Measurements from ENCODE around the gene YIF1A. TPM values are rescaled to one million over a fixed set of nuclear protein-coding genes. Genes with fewer than 3 reads are reported as not detected.

The YIF1A gene
- total RNA-seq, 4 donors from 2014 or later = 77.7 to 168 (median 118) TPM

DNA sequence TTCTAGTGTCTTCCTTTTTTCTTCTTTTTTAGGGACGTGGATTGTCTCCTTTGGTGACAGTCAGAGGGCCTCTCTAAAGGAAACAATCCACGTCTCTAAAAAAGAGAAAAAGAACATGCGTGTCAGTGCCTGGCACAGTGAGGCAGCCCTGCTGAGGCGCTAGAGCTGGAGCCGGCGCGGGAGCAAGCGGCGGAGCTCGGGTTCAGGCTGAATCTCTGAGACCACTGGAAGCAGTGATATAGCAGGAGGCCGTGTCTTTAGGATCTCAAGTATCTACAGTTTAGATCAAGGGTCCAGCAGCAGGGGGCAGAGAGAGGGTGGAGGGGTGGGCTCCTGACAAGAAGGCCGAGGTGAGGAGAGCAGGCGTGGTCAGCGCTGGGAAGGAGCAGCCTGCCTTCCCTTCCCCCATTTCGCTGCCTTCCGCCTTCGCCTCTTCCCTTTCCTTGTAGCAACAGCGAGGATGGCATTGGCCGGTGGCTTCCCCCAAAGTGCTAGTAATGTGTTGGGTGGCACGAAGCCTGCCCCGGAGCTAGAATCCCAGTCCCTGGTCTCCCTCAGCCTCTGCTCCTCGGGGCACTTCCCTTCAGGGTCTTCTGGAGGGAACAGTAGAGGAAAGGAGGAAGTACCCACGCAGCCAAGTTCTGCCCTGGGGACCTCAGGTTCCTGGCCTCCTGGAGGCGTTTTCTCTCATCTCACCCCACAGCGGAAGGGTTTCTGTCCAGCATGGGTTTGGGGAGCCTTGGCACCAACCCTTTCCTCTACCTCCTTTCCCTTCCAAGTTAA, 48.8 kb downstream of the YIF1A start:
- no peak overlapping the region for H3K27ac ChIP-seq
- DNase-seq = no peak
- no peak overlapping the region for H3K4me3 ChIP-seq (replicated peaks in 1 of 3)
- no peaks in the 10 kb centered on the region for H3K9me3 ChIP-seq
- H3K36me3 ChIP-seq = peaks cover 34 to 53% of the 10 kb centered on the region in 2 donors
- intact Hi-C loops (cut with DNase I) = no loop called here
- WGBS, 2 donors = 87 to 89% methylated on average over 25 of the region's 25 CpGs
- no peaks in the 10 kb centered on the region for H3K27me3 ChIP-seq
- no peak for TF ChIP-seq POLR2A (IDR thresholded peaks at IDR 0.05)
- TF ChIP-seq, protein P1, sequence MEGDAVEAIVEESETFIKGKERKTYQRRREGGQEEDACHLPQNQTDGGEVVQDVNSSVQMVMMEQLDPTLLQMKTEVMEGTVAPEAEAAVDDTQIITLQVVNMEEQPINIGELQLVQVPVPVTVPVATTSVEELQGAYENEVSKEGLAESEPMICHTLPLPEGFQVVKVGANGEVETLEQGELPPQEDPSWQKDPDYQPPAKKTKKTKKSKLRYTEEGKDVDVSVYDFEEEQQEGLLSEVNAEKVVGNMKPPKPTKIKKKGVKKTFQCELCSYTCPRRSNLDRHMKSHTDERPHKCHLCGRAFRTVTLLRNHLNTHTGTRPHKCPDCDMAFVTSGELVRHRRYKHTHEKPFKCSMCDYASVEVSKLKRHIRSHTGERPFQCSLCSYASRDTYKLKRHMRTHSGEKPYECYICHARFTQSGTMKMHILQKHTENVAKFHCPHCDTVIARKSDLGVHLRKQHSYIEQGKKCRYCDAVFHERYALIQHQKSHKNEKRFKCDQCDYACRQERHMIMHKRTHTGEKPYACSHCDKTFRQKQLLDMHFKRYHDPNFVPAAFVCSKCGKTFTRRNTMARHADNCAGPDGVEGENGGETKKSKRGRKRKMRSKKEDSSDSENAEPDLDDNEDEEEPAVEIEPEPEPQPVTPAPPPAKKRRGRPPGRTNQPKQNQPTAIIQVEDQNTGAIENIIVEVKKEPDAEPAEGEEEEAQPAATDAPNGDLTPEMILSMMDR (IDR thresholded peaks at IDR 0.05) = no peak
- H3K4me1 ChIP-seq = peaks cover 0 to 6% of the 10 kb centered on the region in 2 donors

DNA sequence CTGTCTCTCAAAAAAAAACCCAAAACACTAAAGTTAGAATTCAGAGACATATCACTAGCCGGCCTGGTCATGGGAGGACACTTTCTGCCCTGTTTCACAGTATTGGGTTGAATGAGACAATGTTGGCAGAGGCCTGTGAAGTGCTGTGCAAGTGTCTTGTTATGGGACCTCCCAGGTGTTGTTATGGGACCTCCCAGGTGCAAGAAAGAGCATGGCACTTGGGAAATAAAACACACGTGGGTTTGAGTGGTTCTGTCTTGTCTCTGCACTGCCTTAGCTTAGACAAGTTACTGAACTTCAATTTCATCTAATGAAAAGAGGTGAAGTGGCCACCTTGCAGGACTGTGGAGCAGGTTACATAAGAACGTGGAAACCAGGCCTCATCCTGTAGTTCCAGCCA, 49.4 kb downstream of the YIF1A start:
- WGBS, 2 donors = 79 to 86% methylated on average over 3 of the region's 3 CpGs
- DNase-seq = no peak

DNA sequence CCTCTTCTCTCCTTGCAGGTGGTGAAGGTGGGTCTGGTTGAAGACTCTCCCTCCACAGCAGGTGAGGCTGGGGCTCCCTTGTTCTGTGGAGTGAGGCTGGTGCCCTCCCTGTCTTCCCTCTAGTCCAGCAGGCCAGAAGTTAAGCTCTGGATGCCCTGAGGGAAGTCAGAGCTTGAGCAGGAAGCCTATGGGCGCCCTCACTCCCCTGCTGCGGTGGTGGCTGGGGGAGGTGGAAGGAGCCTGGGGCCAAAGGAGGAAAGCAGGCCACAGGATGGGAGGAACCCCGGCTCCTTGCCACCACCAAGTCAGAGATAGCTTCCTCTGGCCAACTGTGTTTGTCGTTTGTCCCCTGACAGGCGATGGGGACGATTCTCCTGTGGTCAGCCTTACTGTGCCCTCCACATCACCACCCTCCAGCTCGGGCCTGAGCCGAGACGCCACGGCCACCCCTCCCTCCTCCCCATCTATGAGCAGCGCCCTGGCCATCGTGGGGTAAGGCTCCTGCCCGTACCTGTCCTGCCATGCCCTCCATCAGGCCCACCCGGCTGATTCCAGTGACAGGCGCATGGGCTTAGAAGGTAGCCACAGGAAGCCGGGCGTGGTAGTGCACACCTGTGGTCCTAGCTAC, 50.0 kb downstream of the YIF1A start:
- peaks cover 0 to 6% of the 10 kb centered on the region in 2 donors for H3K4me1 ChIP-seq
- H3K27ac ChIP-seq = no peak overlapping the region
- no peaks in the 10 kb centered on the region for H3K9me3 ChIP-seq
- 93 to 95% methylated on average over 16 to 17 of the region's 17 CpGs for WGBS, 2 donors
- DNase-seq = no peak
- intact Hi-C loops (cut with DNase I) = no loop called here
- no peaks in the 10 kb centered on the region for H3K27me3 ChIP-seq
- H3K4me3 ChIP-seq (replicated peaks in 1 of 3) = no peak overlapping the region
- peaks cover 43 to 60% of the 10 kb centered on the region in 2 donors for H3K36me3 ChIP-seq
- TF ChIP-seq POLR2A (IDR thresholded peaks at IDR 0.05) = no peak
- TF ChIP-seq, protein P1 (IDR thresholded peaks at IDR 0.05) = no peak

More for the DNA sequence above, 49.4 kb downstream of the YIF1A start:
- Histone ChIP-seq H3K27me3 (no peaks in the 10 kb centered on the region), H3K4me1 (peaks cover 0 to 6% of the 10 kb centered on the region in 2 donors), H3K36me3 (peaks cover 37 to 54% of the 10 kb centered on the region in 2 donors), H3K27ac (no peak overlapping the region), H3K9me3 (no peaks in the 10 kb centered on the region), H3K4me3 (replicated peaks in 1 of 3) (no peak overlapping the region)
- TF ChIP-seq POLR2A (IDR thresholded peaks at IDR 0.05) = no peak
- TF ChIP-seq, protein P1 (IDR thresholded peaks at IDR 0.05) = no peak
- intact Hi-C loops (cut with DNase I) = no loop called here

DNA sequence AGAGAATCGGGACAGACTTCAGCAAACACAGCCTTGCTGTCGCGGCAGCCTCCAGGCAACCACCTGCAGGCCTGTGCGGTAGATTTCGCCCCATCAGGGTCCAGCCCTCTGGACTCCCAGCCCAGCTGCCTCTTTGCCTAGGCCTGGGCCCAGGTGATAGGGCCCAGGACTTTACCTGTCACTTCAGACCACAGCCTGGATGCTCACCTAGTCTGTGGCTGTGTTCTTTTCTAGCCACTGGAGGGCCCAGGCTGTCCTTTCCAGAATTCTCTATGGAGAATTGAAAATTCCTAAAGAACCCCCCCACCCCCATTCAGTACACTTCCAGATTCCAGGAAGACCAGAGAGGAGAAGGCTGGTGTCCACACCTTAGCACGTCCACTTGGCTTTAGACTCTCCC, 51.1 kb downstream of the YIF1A start:
- Histone ChIP-seq H3K9me3 (no peaks in the 10 kb centered on the region), H3K4me3 (replicated peaks in 1 of 3) (no peak overlapping the region), H3K27ac (no peak overlapping the region), H3K36me3 (peaks cover 52 to 62% of the 10 kb centered on the region in 2 donors), H3K4me1 (peaks cover 0 to 6% of the 10 kb centered on the region in 2 donors), H3K27me3 (no peaks in the 10 kb centered on the region)
- WGBS, 2 donors = 90 to 93% methylated on average over 6 of the region's 6 CpGs
- no peak for DNase-seq
- no peak for TF ChIP-seq POLR2A (IDR thresholded peaks at IDR 0.05)
- TF ChIP-seq, protein P1 (IDR thresholded peaks at IDR 0.05) = no peak
- intact Hi-C loops (cut with DNase I) = no loop called here

DNA sequence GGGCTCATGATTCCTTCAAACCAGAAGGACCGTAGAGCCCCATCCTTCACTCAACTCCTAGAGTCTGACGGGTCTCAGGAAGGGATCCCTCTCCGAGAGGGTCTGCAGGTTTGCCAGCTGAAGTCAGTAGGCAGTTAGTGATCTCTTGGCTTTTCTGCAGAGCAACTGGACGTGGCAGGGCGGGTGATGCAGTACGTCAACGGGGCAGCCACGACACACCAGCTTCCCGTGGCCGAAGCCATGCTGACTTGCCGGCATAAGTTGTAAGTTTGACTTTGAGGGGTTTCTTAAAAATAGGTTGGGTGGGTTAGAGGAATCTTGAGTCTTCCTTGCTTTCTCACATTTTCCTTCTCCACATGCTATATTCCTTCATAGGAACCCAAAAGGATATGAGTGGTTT, 53.8 kb downstream of the YIF1A start:
- 89 to 93% methylated on average over 11 of the region's 11 CpGs for WGBS, 2 donors
- intact Hi-C loops (cut with DNase I) = no loop called here
- no peak overlapping the region for H3K27ac ChIP-seq
- H3K9me3 ChIP-seq = no peaks in the 10 kb centered on the region
- H3K36me3 ChIP-seq = peaks cover 66 to 69% of the 10 kb centered on the region in 2 donors
- TF ChIP-seq POLR2A (IDR thresholded peaks at IDR 0.05) = no peak
- TF ChIP-seq, protein P1 (IDR thresholded peaks at IDR 0.05) = no peak
- no peak overlapping the region for H3K4me3 ChIP-seq (replicated peaks in 1 of 3)
- no peak for DNase-seq
- no peaks in the 10 kb centered on the region for H3K27me3 ChIP-seq
- peaks cover 0 to 6% of the 10 kb centered on the region in 2 donors for H3K4me1 ChIP-seq
